CD14-positive monocyte (primary cell): ENCODE data around the gene STON2. TPM values are rescaled to one million over a fixed set of nuclear protein-coding genes. Genes with fewer than 3 reads are reported as not detected.

Experiments used
- DNase-seq, 3 donors: peaks; one replicate each; pipeline ENCODE4 v3.0.0-alpha.2; 2011 to 2022
- H2AFZ ChIP-seq: 2 replicates; pipeline ENCODE4 v1.6.0; 2012; ENCODE audit warnings: mild to moderate bottlenecking, low read depth, low read length, inconsistent platforms; ENCODE audit not compliant: insufficient read depth, poor library complexity, severe bottlenecking
- H3K27ac ChIP-seq, 2 donors: 1 replicate in 1 of 2; 2 replicates in 1 of 2; pipeline ENCODE4 v1.5.1; 2012 to 2013; ENCODE audit warnings: low read length in 2 of 2, control low read depth in 1 of 2, inconsistent platforms in 1 of 2, low read depth in 1 of 2, mild to moderate bottlenecking in 1 of 2
- H3K27me3 ChIP-seq, 2 donors: one replicate each; pipeline versions ENCODE4 v1.6.0 to v1.6.1; 2011 to 2013; ENCODE audit warnings: low read length in 2 of 2; ENCODE audit not compliant: control insufficient read depth in 2 of 2, insufficient read depth in 2 of 2
- H3K36me3 ChIP-seq, 2 donors: replicated peaks in 1 of 2; 1 replicate in 1 of 2; 2 replicates in 1 of 2; pipeline versions ENCODE4 v1.5.1 to v1.6.1; 2012 to 2013; ENCODE audit warnings: low read length in 2 of 2, control low read depth in 1 of 2, inconsistent platforms in 1 of 2, mild to moderate bottlenecking in 1 of 2; ENCODE audit not compliant: insufficient read depth in 2 of 2, control insufficient read depth in 1 of 2
- H3K4me1 ChIP-seq, 2 donors: 1 replicate in 1 of 2; 2 replicates in 1 of 2; pipeline versions ENCODE4 v1.5.1 to v1.6.1; 2012 to 2013; ENCODE audit warnings: low read length in 2 of 2, control low read depth in 1 of 2, inconsistent platforms in 1 of 2, mild to moderate bottlenecking in 1 of 2, moderate library complexity in 1 of 2; ENCODE audit not compliant: insufficient read depth in 2 of 2, control insufficient read depth in 1 of 2
- H3K4me2 ChIP-seq: replicated peaks from 2 replicates; pipeline ENCODE3; 2012; ENCODE audit warnings: low read length, moderate library complexity, mild to moderate bottlenecking; ENCODE audit not compliant: poor library complexity, severe bottlenecking; ENCODE audit errors: extremely low read depth
- H3K4me3 ChIP-seq, 3 experiments: fragments of 200-600 bp in 1 of 3; sonication (generic) in 1 of 3; replicated peaks in 1 of 3; 1 replicate in 2 of 3; 2 replicates in 1 of 3; pipeline ENCODE4 v1.5.1; 2011 to 2013; ENCODE audit warnings: low read length in 3 of 3, mild to moderate bottlenecking in 3 of 3, control low read depth in 2 of 3, low read depth in 2 of 3, inconsistent platforms in 1 of 3, moderate library complexity in 1 of 3
- H3K79me2 ChIP-seq: 2 replicates; pipeline ENCODE4 v1.6.0; 2012; ENCODE audit warnings: mild to moderate bottlenecking, control low read depth, inconsistent platforms, low read length, moderate library complexity; ENCODE audit not compliant: insufficient read depth
- H3K9ac ChIP-seq: 2 replicates; pipeline ENCODE4 v1.6.0; 2017; ENCODE audit warnings: low read length, mild to moderate bottlenecking; ENCODE audit not compliant: insufficient read depth, poor library complexity, severe bottlenecking
- H3K9me3 ChIP-seq, 2 donors: replicated peaks in 1 of 2; 1 replicate in 1 of 2; 2 replicates in 1 of 2; pipeline versions ENCODE4 v1.5.1 to v1.6.1; 2012 to 2013; ENCODE audit warnings: low read length in 2 of 2, control low read depth in 1 of 2; ENCODE audit not compliant: control insufficient read depth in 1 of 2, insufficient read depth in 1 of 2
- H4K20me1 ChIP-seq: 2 replicates; pipeline ENCODE4 v1.6.0; 2012; ENCODE audit warnings: mild to moderate bottlenecking, low read length, control low read depth, moderate library complexity; ENCODE audit not compliant: insufficient read depth
- H3K27ac Mint-ChIP-seq, 7 donors: one replicate each; pipeline ENCODE4 v1.8.0; 2020; ENCODE audit warnings: mild to moderate bottlenecking in 7 of 7, mixed read lengths in 7 of 7, moderate library complexity in 6 of 7, inconsistent platforms in 2 of 7
- H3K27me3 Mint-ChIP-seq, 3 donors: one replicate each; pipeline ENCODE4 v1.8.0; 2021 to 2022; ENCODE audit warnings: low read depth in 3 of 3, mild to moderate bottlenecking in 3 of 3, mixed read lengths in 3 of 3, moderate library complexity in 3 of 3, inconsistent platforms in 1 of 3
- H3K36me3 Mint-ChIP-seq, 2 donors: one replicate each; pipeline ENCODE4 v1.8.0; 2020; ENCODE audit warnings: mixed read lengths in 2 of 2, inconsistent platforms in 1 of 2, mild to moderate bottlenecking in 1 of 2
- H3K4me1 Mint-ChIP-seq: one replicate; pipeline ENCODE4 v1.8.0; 2020; ENCODE audit warnings: mild to moderate bottlenecking, mixed read lengths
- H3K4me3 Mint-ChIP-seq, 2 donors: one replicate each; pipeline ENCODE4 v1.8.0; 2020; ENCODE audit warnings: mild to moderate bottlenecking in 2 of 2, mixed read lengths in 2 of 2, moderate library complexity in 1 of 2
- H3K9me3 Mint-ChIP-seq, 7 donors: one replicate each; pipeline ENCODE4 v1.8.0; 2020 to 2022; ENCODE audit warnings: mixed read lengths in 7 of 7, mild to moderate bottlenecking in 6 of 7, moderate library complexity in 6 of 7, inconsistent platforms in 2 of 7
- WGBS: methylation state at CpG from one replicate; pipeline ENCODE4 v1.1.5; 2013; ENCODE audit warnings: missing lambda C conversion rate; ENCODE audit not compliant: insufficient coverage; 5-methylcytosine and 5-hydroxymethylcytosine counted together
- intact Hi-C, 2 donors: fragments of 100-400 bp; cut with micrococcal nuclease; formaldehyde crosslinking; loops; one replicate each; pipeline versions ENCODE4 v1.15.0 to v1.15.1; 2023
- polyA plus RNA-seq, 3 donors: library from polyadenylated mRNA; depleted of rRNA in 1 of 3; unstranded in 2 of 3; stranded (reverse) in 1 of 3; fragments of 300-500 nt in 2 of 3; fragments of >200 nt in 1 of 3; fragmentation: Illumina TruSeq in 2 of 3; gene quantifications; 1 replicate in 2 of 3; 2 replicates in 1 of 3; pipeline ENCODE4 v1.2.3, GENCODE V29; 2012 to 2021
- TF ChIP-seq, protein P1 (sequence below): fragments of 200-600 bp; IDR thresholded peaks from one replicate; pipeline ENCODE4 v1.8.0; 2022; ENCODE audit warnings: antibody characterized with exemption, mild to moderate bottlenecking

The STON2 gene
- polyA plus RNA-seq, 3 donors, result 1.6 to 3.2 (median 2.1) TPM

DNA sequence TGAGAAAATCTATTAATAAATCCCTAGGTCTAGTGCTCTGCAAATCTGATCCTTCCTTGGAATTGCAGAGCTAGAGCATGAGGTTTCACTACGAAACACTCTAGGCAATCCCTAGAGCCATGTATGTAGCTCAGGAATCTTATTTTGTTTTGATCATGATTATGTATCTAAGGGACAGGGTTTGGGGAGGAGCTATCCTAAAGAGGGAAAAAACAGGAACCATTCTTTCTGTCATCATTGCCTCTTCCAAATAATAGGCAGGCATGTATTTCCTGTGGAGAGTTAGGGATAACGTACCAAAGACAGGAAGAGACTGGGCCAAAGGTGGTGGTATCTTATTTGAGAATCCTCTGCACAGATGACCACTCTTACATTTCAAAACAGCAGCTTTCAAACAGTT lies 90.6 kb downstream of the STON2 start:
- H3K27me3 ChIP-seq, result peaks cover 0 to 2% of the 10 kb centered on the region in 2 donors
- Mint-ChIP-seq H3K27me3 (peaks cover 3 to 5% (median 3%) of the 10 kb centered on the region in 3 donors), H3K9me3 (no peaks in the 10 kb centered on the region), H3K36me3 (no peaks in the 10 kb centered on the region), H3K4me3 (no peak overlapping the region), H3K27ac (peak overlapping the region in 1 of 7 donors; percentile 33), H3K4me1 (peaks cover 29% of the 10 kb centered on the region)
- no peak for DNase-seq
- no peak overlapping the region for H3K4me2 ChIP-seq
- 80% methylated on average over 1 of the region's 2 CpGs for WGBS
- H3K9ac ChIP-seq, result no peak overlapping the region
- intact Hi-C loops, result no loop called here
- no peak overlapping the region for H3K27ac ChIP-seq
- H3K9me3 ChIP-seq, result no peaks in the 10 kb centered on the region
- no peaks in the 10 kb centered on the region for H4K20me1 ChIP-seq
- no peak overlapping the region for H2AFZ ChIP-seq
- TF ChIP-seq, protein P1, sequence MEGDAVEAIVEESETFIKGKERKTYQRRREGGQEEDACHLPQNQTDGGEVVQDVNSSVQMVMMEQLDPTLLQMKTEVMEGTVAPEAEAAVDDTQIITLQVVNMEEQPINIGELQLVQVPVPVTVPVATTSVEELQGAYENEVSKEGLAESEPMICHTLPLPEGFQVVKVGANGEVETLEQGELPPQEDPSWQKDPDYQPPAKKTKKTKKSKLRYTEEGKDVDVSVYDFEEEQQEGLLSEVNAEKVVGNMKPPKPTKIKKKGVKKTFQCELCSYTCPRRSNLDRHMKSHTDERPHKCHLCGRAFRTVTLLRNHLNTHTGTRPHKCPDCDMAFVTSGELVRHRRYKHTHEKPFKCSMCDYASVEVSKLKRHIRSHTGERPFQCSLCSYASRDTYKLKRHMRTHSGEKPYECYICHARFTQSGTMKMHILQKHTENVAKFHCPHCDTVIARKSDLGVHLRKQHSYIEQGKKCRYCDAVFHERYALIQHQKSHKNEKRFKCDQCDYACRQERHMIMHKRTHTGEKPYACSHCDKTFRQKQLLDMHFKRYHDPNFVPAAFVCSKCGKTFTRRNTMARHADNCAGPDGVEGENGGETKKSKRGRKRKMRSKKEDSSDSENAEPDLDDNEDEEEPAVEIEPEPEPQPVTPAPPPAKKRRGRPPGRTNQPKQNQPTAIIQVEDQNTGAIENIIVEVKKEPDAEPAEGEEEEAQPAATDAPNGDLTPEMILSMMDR, result no peak
- H3K4me3 ChIP-seq, result no peak overlapping the region
- peaks cover 19 to 23% of the 10 kb centered on the region in 2 donors for H3K4me1 ChIP-seq
- no peaks in the 10 kb centered on the region for H3K36me3 ChIP-seq
- H3K79me2 ChIP-seq, result no peaks in the 10 kb centered on the region

- no peaks in the 10 kb centered on the region for H3K9me3 Mint-ChIP-seq
- WGBS, result no CpG with 5 or more reads among the region's 3 CpGs
- Histone ChIP-seq H3K27ac (no peak overlapping the region), H3K79me2 (no peaks in the 10 kb centered on the region), H3K4me3 (no peak overlapping the region), H4K20me1 (no peaks in the 10 kb centered on the region), H3K9ac (no peak overlapping the region), H3K9me3 (no peaks in the 10 kb centered on the region), H3K27me3 (no peaks in the 10 kb centered on the region), H3K4me1 (peaks cover 19 to 26% of the 10 kb centered on the region in 2 donors), H3K36me3 (no peaks in the 10 kb centered on the region), H3K4me2 (no peak overlapping the region), H2AFZ (no peak overlapping the region)
- H3K36me3 Mint-ChIP-seq, result no peaks in the 10 kb centered on the region
- H3K4me3 Mint-ChIP-seq, result no peak overlapping the region
- DNase-seq, result no peak
- H3K4me1 Mint-ChIP-seq, result peaks cover 26% of the 10 kb centered on the region
- H3K27ac Mint-ChIP-seq, result no peak overlapping the region
- intact Hi-C loops, result no loop called here
- H3K27me3 Mint-ChIP-seq, result no peaks in the 10 kb centered on the region
- TF ChIP-seq, protein P1, result no peak
Measured at GRCh38 chr14:81305743-81306142, 94.4 kb downstream of the STON2 start.
